Suppressor macrophage (primary cell): ENCODE results near the gene HCAR3.

Source experiments
- DNase-seq, 4 experiments: peaks; one replicate each; pipeline ENCODE4 v3.0.0-alpha.2; 2020 to 2022

The HCAR3 gene

GRCh38 chr12:122668268-122668667 lies 48.3 kb downstream of the HCAR3 start:
- no peak for DNase-seq

- no peak for DNase-seq
These were observed 50.9 kb downstream of the HCAR3 start for GRCh38 chr12:122665759-122666158.

- peak in 1 of 4 experiments; percentile 28 for DNase-seq
These were observed 51.3 kb downstream of the HCAR3 start for GRCh38 chr12:122665349-122665748.
